Right ventricle myocardium superior (tissue), 1 donor: ENCODE measurements around the gene PHC3. TPM values are rescaled to one million over a fixed set of nuclear protein-coding genes. Genes with fewer than 3 reads are reported as not detected.

Source experiments
- ATAC-seq: fragments of 200-7000 bp; cut with Tn5 transposase; one replicate; pipeline ENCODE4 v1.9.1; 2020; ENCODE audit warnings: mild to moderate bottlenecking; ENCODE audit not compliant: poor library complexity
- DNase-seq: peaks from one replicate; pipeline ENCODE4 v3.0.0-alpha.2; 2020
- intact Hi-C: fragments of 100-400 bp; cut with DNase I; formaldehyde crosslinking; loops from one replicate; pipeline ENCODE4 v1.11.2; 2022
- total RNA-seq: library from RNA; stranded (reverse); fragmentation: NEBNext Ultra II Directional; extraction: Animal tissue kit (Norgen Biotek cat#: 25700); gene quantifications from one replicate; pipeline ENCODE4 v1.2.1, GENCODE V29; 2021
- donor health status: DM: no; HTN: yes; CAD: no; lungs with severe emphysema.

Gene PHC3
- total RNA-seq, 1 donor from 2014 or later, result 40.3 TPM

DNA sequence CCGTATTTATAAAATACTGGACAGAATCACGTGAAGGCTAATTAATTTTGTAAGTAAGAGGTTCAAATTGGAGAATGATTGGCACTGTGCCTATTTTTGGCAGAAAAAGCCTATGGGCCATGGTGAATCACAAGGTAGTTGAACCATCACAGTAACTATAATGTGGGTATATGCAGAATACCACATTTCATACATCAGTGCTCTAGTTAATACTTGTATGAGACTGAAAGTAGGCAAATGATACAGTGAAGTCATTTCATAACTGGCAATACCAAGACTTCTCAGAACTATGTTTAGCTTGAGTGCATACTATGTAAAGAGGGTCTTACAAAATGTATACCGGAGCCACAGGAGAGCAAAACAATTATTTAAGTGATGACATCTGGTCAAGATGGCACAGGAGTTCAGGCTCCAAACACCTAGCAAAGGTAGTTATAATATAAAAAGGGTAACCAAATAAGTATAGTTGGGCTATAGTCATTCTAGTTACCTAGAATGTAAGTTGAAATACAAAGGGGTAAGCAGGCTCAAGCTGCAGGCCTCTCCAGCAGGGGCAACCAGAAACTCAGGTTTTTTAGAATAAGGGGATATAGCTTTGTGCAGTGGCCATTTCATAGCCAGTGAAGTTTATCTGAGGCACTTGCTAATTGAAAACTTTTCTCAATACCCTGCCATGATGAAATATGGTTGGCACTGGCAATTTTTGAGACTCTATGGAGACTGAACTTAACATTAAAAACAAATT is 124.7 kb downstream of the PHC3 start:
- ATAC-seq, result no peak
- intact Hi-C loops, result no loop called here
- no peak for DNase-seq

DNA sequence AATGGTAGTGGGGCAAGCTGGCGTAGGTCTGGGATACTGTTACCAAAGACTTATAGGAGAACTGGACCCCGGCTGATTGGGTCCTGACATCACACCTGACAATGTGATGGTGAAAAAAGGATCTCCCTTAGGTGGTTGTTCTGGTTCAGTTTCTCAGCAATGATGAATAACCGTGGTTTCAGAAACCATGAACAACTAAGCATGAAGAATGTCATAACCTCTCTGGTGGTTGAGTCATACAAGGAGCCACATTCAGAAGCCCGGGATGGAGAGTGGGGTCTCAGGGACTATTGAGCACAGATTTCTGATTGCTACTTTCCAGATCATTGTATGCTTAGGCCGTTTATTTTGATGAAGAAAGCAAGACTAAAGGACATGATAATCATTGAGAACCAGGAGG is 126.3 kb downstream of the PHC3 start:
- intact Hi-C loops, result no loop called here
- no peak for DNase-seq
- no peak for ATAC-seq

DNA sequence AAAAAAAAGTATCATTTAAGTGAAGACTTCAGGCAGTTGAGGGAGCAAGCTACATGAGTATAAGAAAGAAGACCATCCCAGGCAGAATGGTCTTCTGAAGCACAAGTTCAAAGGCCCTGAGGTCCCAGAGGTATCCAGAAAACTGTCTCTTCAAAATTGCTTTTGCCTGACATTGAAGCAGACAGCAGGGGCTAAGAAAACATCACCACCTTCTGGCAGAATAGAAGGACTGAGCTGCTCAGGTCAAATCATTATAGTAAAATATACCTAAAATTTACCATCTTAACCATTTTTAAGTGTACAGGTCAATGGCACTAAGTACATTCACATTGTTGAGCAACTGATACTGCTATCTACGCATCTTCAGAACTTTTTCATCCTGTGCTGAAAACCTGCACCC is 127.3 kb downstream of the PHC3 start:
- intact Hi-C loops, result no loop called here
- ATAC-seq, result no peak
- DNase-seq, result no peak

DNA sequence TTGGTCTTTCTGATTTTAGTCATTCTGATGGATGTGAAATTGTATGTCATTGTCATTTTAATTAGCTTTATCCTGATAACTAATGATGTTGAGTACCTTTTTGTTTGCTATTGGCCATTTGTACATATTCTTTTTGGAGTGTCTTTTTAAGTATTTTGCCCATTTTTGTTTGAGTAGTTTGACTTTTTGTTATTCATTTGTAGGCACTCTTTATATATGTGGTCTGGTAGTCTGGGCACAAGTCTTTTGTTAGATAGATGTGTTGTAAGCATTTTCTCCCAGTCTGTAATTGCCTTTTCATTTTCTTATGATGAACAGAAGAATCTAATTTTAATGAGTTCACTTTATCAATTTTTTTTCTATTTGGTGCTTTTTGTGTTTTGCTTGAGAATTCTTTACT is 129.1 kb downstream of the PHC3 start:
- intact Hi-C loops, result no loop called here
- ATAC-seq (no peak), DNase-seq (no peak)

DNA sequence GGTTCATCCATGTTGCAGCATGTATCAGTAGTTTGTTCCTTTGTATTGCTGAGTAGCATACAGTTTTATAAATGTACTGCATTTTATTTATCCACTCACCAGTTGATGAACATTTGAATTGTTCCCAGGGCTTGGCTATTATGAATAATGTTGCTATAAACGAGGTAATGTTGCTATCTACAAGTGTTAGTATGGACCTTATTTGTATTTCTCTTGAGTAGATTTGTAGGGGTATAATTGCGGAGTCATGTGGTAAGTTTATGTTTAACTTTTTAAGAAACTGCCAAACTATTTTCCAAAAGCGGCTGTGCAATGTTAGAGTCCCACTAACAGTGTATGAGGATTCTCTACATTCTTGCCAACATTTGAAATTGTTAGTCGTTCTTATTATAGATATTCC is 130.8 kb downstream of the PHC3 start:
- no peak for ATAC-seq
- no peak for DNase-seq
- intact Hi-C loops, result no loop called here

DNA sequence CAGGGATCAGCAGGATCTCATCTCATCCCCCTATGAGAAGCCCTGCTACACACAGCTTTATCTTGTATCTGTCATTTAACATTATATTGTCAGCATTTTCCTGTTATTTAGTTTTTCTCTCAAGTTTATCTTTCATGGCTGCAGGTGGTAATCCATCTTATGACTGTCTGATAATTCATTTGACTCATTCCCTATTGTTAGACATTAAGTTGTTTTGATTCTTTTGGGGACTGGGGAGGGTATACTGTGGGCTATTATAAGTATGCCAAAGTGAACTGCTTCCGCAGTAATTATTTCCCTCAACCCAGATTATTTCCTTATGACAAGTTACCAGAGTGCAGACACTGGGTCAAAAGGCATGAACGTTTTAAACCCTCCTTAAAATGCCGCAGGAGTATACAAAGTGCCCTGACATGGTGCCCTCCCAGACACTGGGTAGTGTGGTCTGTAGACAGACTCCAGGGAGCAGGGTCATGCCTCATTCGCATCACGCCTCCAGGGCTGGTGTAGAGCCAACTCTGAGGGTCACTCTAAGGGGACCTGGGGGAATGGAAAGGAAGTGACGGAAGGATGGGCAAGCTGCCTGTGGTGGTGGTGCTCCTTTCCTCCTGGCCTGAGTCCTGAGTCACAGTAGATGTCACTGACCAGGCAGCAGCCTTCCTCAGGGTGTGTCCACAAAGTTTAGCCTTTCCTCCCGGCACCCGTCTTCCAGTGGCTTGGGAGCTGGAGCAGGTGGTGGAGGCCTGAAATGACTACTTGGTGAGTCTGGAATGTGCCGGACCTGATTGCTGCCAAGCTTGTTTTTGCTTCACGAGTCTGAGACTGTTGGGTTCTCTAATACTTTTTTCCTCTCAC is 132.2 kb downstream of the PHC3 start:
- DNase-seq (no peak), ATAC-seq (peak; percentile 63)
- intact Hi-C loops, result no loop called here

DNA sequence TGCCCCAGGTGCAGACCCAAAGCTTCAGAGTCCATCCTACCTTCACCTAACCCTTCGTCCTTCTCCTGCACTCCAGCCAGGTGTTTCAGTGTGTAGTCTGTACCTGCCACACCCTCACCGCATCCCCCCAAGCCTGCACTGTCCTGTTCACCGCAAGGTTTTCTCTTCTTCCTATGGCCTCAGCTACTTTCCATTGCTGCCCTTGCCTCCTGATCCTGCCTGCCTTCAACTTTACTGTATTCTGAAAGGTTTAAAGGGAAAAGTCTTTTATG is 134.5 kb downstream of the PHC3 start:
- intact Hi-C loops, result no loop called here
- ATAC-seq (no peak), DNase-seq (no peak)

DNA sequence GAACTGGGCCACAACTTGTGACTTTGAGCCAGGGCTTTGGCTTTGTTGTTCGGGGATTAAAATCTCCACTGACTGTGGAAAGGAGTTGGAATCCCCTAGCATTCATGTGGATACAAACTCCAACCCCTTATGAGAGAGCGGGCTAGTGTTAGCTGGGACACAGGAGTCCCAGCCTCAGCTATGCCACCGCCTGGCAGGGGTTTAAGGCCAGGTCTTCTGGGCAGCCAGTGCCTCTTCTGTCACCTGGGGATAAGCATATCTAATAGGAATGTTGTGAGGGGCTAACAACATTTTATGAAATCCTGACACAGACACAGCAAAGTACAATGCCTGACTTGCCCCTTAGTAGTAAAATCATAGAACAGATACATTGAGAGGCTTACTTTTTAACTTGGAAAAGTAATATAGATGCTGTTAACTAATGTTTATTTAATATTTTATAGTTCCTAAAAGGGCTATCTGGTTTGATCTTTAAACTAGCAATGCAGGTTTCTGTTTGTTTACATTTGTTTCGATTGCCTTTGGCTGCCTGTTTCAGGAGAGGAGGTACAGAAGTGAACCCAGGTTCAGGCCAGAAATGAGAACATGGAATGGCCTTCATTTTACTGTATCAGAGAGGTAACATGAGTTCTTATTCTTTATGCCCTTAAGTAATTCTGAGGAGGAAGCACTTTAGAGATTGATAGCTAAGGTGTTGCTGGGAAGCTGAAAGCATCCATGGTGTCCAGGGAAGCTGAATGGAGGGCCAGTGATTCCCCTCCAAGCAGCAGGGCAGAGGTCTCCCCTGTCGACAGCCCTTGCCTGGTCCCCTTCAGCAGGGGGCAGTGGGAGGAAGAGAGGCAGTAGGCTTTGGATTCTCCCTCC is 135.0 kb downstream of the PHC3 start:
- DNase-seq, result no peak
- intact Hi-C loops, result no loop called here

DNA sequence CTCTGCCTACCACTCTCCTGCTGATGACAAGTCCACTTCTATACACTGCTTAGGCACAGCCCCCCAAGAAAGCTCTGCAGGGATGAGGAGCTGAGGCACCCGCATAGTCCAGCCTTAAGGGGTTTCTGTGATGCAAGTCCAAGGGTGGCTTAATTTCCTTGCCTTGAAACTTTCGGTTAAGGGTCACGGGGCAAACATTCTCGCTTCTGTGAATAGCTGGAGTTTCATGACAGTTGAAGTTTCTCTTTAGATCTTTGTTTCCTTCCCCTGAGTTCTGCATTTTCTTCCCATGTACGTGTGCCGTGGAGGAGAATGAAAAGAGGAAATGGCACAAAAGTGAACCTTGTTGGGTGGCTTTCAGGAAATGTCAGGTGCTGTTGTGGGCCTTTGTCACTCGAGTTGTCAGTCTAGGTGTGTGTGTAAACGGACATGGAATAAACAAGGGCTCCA is 136.7 kb downstream of the PHC3 start:
- intact Hi-C loops, result no loop called here
- ATAC-seq, result no peak
- DNase-seq, result no peak

More for the DNA sequence above, 135.0 kb downstream of the PHC3 start:
- no peak for ATAC-seq

DNA sequence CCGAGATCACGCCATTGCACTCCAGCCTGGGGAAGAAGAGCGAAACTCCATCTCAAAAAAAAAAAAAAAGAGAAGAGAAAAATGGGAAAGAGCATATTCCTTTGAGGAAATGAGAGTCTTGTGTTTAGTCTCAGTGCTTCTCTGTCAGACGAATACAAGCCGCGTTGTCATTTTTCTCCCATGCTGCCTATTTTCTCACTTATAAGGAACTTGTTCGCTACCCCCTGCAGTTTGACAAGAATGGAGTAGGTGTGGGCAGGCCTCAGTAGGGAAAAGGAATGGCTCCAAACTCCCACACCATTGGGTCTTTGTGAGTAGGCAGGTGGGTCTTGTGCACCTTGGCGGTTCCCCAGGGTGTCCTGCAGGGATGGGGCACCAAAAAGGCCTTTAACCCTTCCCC is 137.3 kb downstream of the PHC3 start:
- ATAC-seq (peak; percentile 25), DNase-seq (no peak)
- intact Hi-C loops, result no loop called here

DNA sequence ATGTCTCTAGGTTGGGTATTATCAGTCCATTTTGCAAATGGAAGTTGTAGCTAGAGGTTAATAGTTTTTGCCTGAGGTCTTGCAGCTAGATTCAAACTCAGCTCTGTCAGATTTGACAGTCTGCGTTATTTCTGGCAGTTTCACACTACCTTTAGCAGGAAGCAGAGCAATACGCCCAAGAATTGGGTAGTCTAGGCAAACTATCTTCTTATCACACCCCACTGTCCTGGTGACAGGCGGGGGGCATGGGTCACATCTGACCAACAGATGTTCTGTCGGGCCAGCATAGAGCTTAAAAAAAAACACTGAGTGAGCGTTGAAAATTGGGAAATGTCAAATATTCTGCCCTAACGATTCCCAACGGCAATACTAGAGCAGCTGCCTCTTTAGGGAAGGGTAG is 138.0 kb downstream of the PHC3 start:
- DNase-seq (no peak), ATAC-seq (no peak)
- intact Hi-C loops, result no loop called here

DNA sequence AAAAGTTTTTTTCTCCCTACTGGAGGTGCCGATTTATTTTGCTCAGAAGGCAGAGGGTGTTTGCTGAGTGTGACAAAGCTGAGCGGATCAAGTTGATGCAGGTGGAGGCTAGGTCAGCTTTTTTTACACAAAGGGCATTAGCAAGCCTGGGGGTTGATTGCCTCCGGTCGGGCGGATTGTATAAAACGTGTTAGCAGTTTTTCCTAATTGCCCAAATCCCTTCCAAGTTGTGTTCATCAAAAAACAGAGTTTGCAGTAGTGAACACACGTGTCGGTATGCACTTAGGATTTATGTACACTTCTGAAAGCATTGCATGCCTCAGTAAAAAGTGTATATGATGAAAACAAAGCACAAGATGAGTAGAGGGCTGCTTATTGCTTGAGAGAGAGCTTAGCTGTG is 141.1 kb downstream of the PHC3 start:
- no peak for DNase-seq
- no peak for ATAC-seq
- intact Hi-C loops, result no loop called here

DNA sequence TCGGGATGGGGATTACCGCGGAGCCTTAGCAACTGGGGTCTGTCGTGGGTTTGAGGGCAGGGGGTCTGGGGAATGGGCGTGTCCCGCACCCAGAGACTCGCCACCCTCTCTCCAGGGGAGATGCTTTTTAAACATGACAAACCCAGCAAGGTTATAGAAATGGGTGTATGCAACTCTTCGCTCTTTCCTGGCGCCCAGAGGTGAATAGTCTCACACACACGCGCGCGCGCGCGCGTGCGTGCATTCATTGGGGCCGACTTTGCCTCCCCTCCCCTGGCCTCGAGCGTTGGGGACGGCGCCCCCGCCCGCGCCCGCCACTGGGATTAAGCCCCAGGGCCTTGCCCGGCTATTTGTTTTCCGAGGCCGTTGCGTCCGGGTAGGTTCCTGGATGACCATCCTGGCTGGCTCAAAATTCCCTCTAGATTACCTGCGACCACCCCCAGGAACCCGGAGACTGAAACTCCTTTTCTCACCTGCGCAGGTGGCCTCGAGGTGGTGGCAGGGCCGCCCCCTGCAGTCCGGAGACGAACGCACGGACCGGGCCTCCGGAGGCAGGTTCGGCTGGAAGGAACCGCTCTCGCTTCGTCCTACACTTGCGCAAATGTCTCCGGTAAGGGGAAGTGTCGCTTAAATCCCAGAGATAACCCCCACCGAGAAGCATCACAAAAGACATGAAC is 143.0 kb downstream of the PHC3 start:
- DNase-seq, result no peak
- intact Hi-C loops, result no loop called here
- peak; percentile 36 for ATAC-seq

Other genes with a start within 250 kb of the PHC3 start
- 85.4 TPM for gene SEC62, start 214.9 kb downstream of the PHC3 start, total RNA-seq
- 0.54 TPM for gene GPR160, start 143.7 kb downstream of the PHC3 start, total RNA-seq
- 15.9 TPM for gene PRKCI, start 40.7 kb upstream of the PHC3 start, total RNA-seq
- 14.7 TPM for gene SKIL, start 176.0 kb upstream of the PHC3 start, total RNA-seq
- gene CLDN11, start 237.1 kb upstream of the PHC3 start, total RNA-seq, result 2.6 TPM